ENCODE measurements around the gene RNASE8. TPM values are rescaled to one million over a fixed set of nuclear protein-coding genes. Genes with fewer than 3 reads are reported as not detected.

Gene RNASE8
- total RNA-seq, 2 donors from 2014 or later, result not detected

GRCh38 chr14:21106498-21107282, 49.1 kb downstream of the RNASE8 start:
- H3K36me3 Mint-ChIP-seq (ENCODE audit: insufficient read depth in 2 of 2), result no peaks in the 10 kb centered on the region
- H3K4me1 Mint-ChIP-seq (ENCODE audit: low read depth), result peaks cover 54% of the 10 kb centered on the region
- ATAC-seq (replicated peaks in 1 of 2) (no peak), DNase-seq (peak; percentile 81 to 82)
- no peaks in the 10 kb centered on the region for H3K9me3 Mint-ChIP-seq
- H3K27ac Mint-ChIP-seq, result peak overlapping the region; percentile 27
- no peaks in the 10 kb centered on the region for H3K27me3 Mint-ChIP-seq (ENCODE audit: low read depth)
- H3K4me3 Mint-ChIP-seq, result peak overlapping the region in 1 of 2 donors; percentile 41

- H3K27ac Mint-ChIP-seq, result no peak overlapping the region
- DNase-seq (no peak), ATAC-seq (replicated peaks in 1 of 2) (no peak)
- peaks cover 47% of the 10 kb centered on the region for H3K4me1 Mint-ChIP-seq (ENCODE audit: low read depth)
- H3K4me3 Mint-ChIP-seq, result no peak overlapping the region
- no peaks in the 10 kb centered on the region for H3K36me3 Mint-ChIP-seq (ENCODE audit: insufficient read depth in 2 of 2)
- no peaks in the 10 kb centered on the region for H3K9me3 Mint-ChIP-seq
- no peaks in the 10 kb centered on the region for H3K27me3 Mint-ChIP-seq (ENCODE audit: low read depth)
These were observed 49.7 kb downstream of the RNASE8 start for GRCh38 chr14:21107283-21107800.

Other genes starting within 250 kb of the RNASE8 start
- not detected for gene RNASE3, start 166.4 kb upstream of the RNASE8 start, total RNA-seq
- not detected for gene RNASE2, start 102.3 kb upstream of the RNASE8 start, total RNA-seq
- 10 to 100 TPM; 91.2 to 94.9 TPM for gene METTL17, start 67.8 kb upstream of the RNASE8 start, total RNA-seq
- under 1 TPM; 0.58 to 0.96 TPM for gene SLC39A2, start 58.5 kb upstream of the RNASE8 start, total RNA-seq
- gene NDRG2, start 32.8 kb upstream of the RNASE8 start, total RNA-seq, result 1 to 10 TPM; 4.0 to 6.3 TPM
- gene TPPP2, start 27.6 kb upstream of the RNASE8 start, total RNA-seq, result not detected
- gene RNASE13, start 23.0 kb upstream of the RNASE8 start, total RNA-seq, result not detected
- gene RNASE7, start 15.5 kb upstream of the RNASE8 start, total RNA-seq, result not detected
- gene ARHGEF40, start 12.5 kb downstream of the RNASE8 start, total RNA-seq, result under 1 TPM; 0.26 to 0.37 TPM
- 10 to 100 TPM; 11.2 to 12.4 TPM for gene ZNF219, start 40.8 kb downstream of the RNASE8 start, total RNA-seq
- gene TMEM253, start 43.2 kb downstream of the RNASE8 start, total RNA-seq, result under 1 TPM in 1 of 2 donors, not detected in 1; 0.35 TPM
- gene OR5AU1, start 98.2 kb downstream of the RNASE8 start, total RNA-seq, result not detected
- 1,000 to 10,000 TPM; 1,220 to 1,492 TPM for gene HNRNPC, start 211.6 kb downstream of the RNASE8 start, total RNA-seq
- gene RPGRIP1, start 222.3 kb downstream of the RNASE8 start, total RNA-seq, result not detected

Data from activated T-cell treated with anti-CD3 and anti-CD28 coated beads, Interleukin-2, amount 50 U/mL, for 72 hours (primary cell).